Suprapubic skin (tissue), 4 donors: Measurements from ENCODE around the gene CHN1. TPM values are rescaled to one million over a fixed set of nuclear protein-coding genes. Genes with fewer than 3 reads are reported as not detected.

Experiments used
- DNase-seq, 2 donors: peaks; one replicate each; pipeline ENCODE4 v3.0.0-alpha.2; 2019; ENCODE audit warnings: low spot score in 2 of 2
- H3K27ac ChIP-seq: fragments of 200-600 bp; sonication (generic); one replicate; pipeline ENCODE4 v1.5.1; 2019
- H3K27me3 ChIP-seq: fragments of 200-600 bp; sonication (generic); one replicate; pipeline ENCODE4 v1.5.1; 2019
- H3K36me3 ChIP-seq: fragments of 200-600 bp; sonication (generic); one replicate; pipeline ENCODE4 v1.5.1; 2019
- H3K4me1 ChIP-seq: fragments of 200-600 bp; sonication (generic); one replicate; pipeline ENCODE4 v1.5.1; 2019
- H3K4me3 ChIP-seq: fragments of 200-600 bp; sonication (generic); one replicate; pipeline ENCODE4 v1.5.1; 2019; ENCODE audit warnings: mild to moderate bottlenecking
- H3K9me3 ChIP-seq: fragments of 200-600 bp; sonication (generic); one replicate; pipeline ENCODE4 v1.5.1; 2019
- EP300 ChIP-seq: sonication (generic); formaldehyde crosslinking; IDR thresholded peaks from one replicate; pipeline ENCODE4 v1.6.1; 2017; ENCODE audit warnings: antibody characterized with exemption
- POLR2A ChIP-seq, 2 donors: fragments of 450-650 bp; IDR thresholded peaks; one replicate each; pipeline ENCODE4 v1.6.1; 2017; ENCODE audit warnings: antibody characterized with exemption in 2 of 2, mild to moderate bottlenecking in 2 of 2, moderate library complexity in 2 of 2
- POLR2AphosphoS5 ChIP-seq, 3 donors: sonication (generic); formaldehyde crosslinking; IDR thresholded peaks; one replicate each; pipeline ENCODE4 v1.6.1; 2017; ENCODE audit warnings: antibody characterized with exemption in 3 of 3
- WGBS: methylation state at CpG from one replicate; pipeline ENCODE4 v1.1.5; 2018; 5-methylcytosine and 5-hydroxymethylcytosine counted together
- total RNA-seq, 4 donors: library from RNA; depleted of rRNA; stranded (reverse); fragments of >200 nt; gene quantifications; one replicate each; pipeline ENCODE4 v1.1.0, GENCODE V29; 2016
- TF ChIP-seq, protein P1 (sequence below), 2 donors: fragments of 200-600 bp in 1 of 2; fragments of 450-650 bp in 1 of 2; sonication (generic) in 1 of 2; IDR thresholded peaks; one replicate each; pipeline ENCODE4 v1.5.1; 2016 to 2019; ENCODE audit warnings: antibody characterized with exemption in 2 of 2, mild to moderate bottlenecking in 1 of 2, moderate library complexity in 1 of 2

Gene CHN1
- total RNA-seq, 4 donors from 2014 or later: 1.6 to 4.9 (median 3.6) TPM

DNA sequence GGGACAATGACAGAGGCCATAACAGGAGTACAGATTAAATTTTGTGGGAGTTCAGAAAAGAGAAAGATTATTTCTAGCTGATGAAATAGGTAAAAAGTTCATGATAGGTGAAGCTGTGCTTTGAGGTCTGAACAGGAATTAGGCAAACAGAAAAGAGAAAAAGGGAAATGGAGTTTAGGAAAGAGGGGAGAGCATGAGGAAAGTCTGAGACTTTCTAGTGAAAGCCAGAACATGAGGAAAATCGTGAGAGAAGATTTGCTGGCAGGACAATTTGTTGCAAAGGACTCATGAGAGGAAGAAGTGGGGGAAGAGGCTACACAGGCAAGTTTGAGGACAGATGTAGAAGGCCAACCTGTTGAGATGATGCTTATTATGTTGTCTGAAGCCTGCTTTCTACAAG lies 6.3 kb upstream of the CHN1 start:
- Histone ChIP-seq H3K36me3 (no peaks in the 10 kb centered on the region), H3K4me1 (no peaks in the 10 kb centered on the region), H3K27me3 (peaks cover 16% of the 10 kb centered on the region), H3K4me3 (no peak overlapping the region), H3K9me3 (no peaks in the 10 kb centered on the region), H3K27ac (no peak overlapping the region)
- 49% methylated on average over 1 of the region's 1 CpG for WGBS
- TF ChIP-seq POLR2AphosphoS5 (IDR thresholded peaks at IDR 0.05) (no peak), POLR2A (IDR thresholded peaks at IDR 0.05) (no peak), EP300 (no peak)
- TF ChIP-seq, protein P1, sequence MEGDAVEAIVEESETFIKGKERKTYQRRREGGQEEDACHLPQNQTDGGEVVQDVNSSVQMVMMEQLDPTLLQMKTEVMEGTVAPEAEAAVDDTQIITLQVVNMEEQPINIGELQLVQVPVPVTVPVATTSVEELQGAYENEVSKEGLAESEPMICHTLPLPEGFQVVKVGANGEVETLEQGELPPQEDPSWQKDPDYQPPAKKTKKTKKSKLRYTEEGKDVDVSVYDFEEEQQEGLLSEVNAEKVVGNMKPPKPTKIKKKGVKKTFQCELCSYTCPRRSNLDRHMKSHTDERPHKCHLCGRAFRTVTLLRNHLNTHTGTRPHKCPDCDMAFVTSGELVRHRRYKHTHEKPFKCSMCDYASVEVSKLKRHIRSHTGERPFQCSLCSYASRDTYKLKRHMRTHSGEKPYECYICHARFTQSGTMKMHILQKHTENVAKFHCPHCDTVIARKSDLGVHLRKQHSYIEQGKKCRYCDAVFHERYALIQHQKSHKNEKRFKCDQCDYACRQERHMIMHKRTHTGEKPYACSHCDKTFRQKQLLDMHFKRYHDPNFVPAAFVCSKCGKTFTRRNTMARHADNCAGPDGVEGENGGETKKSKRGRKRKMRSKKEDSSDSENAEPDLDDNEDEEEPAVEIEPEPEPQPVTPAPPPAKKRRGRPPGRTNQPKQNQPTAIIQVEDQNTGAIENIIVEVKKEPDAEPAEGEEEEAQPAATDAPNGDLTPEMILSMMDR (IDR thresholded peaks at IDR 0.05): no peak
- DNase-seq: no peak

DNA sequence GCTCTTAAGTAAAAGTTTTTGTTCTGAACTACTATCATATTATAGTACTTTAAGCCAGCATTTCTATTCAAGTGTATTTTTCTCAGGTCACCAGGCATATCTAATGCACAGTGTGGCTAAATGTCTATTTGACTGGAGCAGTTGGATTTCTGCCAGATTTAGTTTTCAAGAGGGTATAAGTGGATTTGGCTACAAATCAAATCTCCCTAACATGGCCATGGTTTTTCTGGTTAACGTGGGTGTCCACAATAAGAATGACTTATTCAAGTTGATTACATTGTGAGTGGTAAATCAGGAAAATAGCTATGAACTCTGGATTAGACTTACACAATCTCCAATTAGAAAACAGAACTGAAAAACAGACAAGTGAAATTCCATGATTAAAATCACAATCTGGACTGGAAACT lies 5.7 kb upstream of the CHN1 start:
- peaks cover under 1% of the 10 kb centered on the region for H3K4me1 ChIP-seq
- H3K27ac ChIP-seq: no peak overlapping the region
- H3K4me3 ChIP-seq: no peak overlapping the region
- peaks cover 21% of the 10 kb centered on the region for H3K27me3 ChIP-seq
- TF ChIP-seq POLR2A (IDR thresholded peaks at IDR 0.05): no peak
- TF ChIP-seq POLR2AphosphoS5 (IDR thresholded peaks at IDR 0.05): no peak
- TF ChIP-seq EP300: no peak
- TF ChIP-seq, protein P1 (IDR thresholded peaks at IDR 0.05): no peak
- 39% methylated on average over 1 of the region's 1 CpG for WGBS
- H3K9me3 ChIP-seq: no peaks in the 10 kb centered on the region
- no peak for DNase-seq
- no peaks in the 10 kb centered on the region for H3K36me3 ChIP-seq

DNA sequence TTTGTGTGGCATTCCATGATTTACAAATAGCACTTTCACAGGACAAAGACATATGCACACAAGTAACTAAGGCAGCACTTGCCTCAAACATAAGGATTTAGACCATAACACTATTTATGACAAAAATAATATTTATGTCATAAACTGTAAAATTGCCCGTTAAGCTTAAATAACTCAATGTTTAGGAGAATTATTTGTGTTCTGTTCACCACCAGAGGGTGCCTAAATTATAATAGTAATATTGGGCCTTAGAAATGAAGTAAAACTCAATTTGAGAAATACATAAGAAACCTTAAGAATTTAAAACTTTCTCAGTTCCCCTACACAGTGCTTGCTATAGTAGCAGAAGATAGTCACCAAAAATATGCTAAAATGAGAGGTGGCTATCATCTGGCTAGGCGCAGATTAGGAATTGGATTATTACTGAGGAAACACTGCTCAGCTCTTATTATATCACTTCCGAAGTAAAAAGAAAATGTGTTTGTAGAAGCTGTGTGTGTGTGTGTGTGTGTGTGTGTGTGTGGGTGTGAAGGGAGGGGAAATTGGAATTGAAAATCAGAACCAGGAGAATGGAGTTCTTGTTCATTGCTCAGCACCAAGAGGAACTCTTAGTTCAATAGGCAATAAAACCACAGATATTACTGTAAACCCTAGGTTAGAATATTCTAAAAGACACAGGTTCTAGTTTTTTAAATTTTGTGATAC lies 4.9 kb upstream of the CHN1 start:
- Histone ChIP-seq H3K27ac (no peak overlapping the region), H3K4me1 (peaks cover 8% of the 10 kb centered on the region), H3K36me3 (no peaks in the 10 kb centered on the region), H3K4me3 (no peak overlapping the region), H3K9me3 (no peaks in the 10 kb centered on the region), H3K27me3 (peaks cover 29% of the 10 kb centered on the region)
- WGBS: 84% methylated on average over 3 of the region's 3 CpGs
- no peak for TF ChIP-seq POLR2A (IDR thresholded peaks at IDR 0.05)
- TF ChIP-seq, protein P1 (IDR thresholded peaks at IDR 0.05): no peak
- no peak for TF ChIP-seq EP300
- no peak for TF ChIP-seq POLR2AphosphoS5 (IDR thresholded peaks at IDR 0.05)
- DNase-seq: no peak

DNA sequence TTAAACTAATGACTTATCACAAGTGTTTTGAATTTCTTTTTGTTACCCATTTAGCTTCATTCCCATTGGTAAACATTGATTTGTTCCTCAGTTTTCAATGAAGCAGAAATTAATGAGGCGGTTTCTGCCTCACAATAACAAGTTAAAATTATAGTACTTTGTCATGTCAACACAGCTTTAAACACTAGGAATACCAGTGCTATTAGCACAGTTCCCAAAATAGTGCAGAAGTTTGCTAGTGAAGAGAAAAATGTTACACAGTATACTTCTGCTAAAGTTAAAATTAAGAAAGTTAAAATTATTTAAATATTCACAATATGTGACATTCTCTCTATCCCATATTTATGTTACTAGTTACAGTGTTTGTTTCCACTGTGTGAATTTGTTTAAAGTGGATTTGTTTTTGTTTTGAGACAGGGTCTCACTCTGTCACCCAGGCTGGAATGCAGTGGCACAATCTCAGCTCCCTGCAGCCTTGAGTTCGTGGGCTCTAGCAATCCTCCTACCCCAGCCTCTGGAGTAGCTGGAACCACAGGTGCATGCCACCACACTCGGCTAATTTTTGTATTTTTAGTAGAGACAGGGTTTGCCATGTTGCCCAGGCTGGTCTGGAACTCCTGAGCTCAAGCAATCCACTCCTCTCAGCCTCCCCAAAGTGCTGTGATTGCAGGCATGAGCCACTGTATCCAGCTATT lies 3.8 kb upstream of the CHN1 start:
- no peaks in the 10 kb centered on the region for H3K36me3 ChIP-seq
- H3K4me3 ChIP-seq: no peak overlapping the region
- H3K27me3 ChIP-seq: peaks cover 38% of the 10 kb centered on the region
- no peaks in the 10 kb centered on the region for H3K9me3 ChIP-seq
- no peak overlapping the region for H3K27ac ChIP-seq
- TF ChIP-seq POLR2AphosphoS5 (IDR thresholded peaks at IDR 0.05) (no peak), POLR2A (IDR thresholded peaks at IDR 0.05) (no peak), EP300 (no peak)
- TF ChIP-seq, protein P1 (IDR thresholded peaks at IDR 0.05): no peak
- WGBS: 87% methylated on average over 3 of the region's 3 CpGs
- DNase-seq: no peak
- peaks cover 15% of the 10 kb centered on the region for H3K4me1 ChIP-seq

DNA sequence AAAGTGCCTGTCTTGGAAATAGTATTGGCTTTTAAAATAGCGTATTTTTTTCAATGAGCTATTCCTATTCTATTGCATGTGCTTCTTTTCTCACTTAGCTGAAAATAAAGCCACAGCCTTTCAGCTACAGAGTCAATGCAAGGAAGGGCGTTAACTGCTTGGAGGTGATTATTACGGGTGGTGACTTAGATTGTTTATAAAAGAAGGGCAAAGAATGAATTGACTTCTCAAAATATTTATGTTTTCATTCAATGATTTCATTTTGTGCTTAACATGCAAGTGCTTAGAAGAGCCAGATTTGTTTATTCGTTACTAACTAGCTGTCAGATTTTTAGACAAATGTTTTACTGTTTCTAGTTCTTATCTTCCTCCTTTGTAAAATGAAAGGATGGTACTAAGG lies 2.8 kb upstream of the CHN1 start:
- H3K36me3 ChIP-seq: no peaks in the 10 kb centered on the region
- no peaks in the 10 kb centered on the region for H3K9me3 ChIP-seq
- TF ChIP-seq EP300 (no peak), POLR2A (IDR thresholded peaks at IDR 0.05) (no peak), POLR2AphosphoS5 (IDR thresholded peaks at IDR 0.05) (no peak)
- TF ChIP-seq, protein P1 (IDR thresholded peaks at IDR 0.05): no peak
- DNase-seq: no peak
- WGBS: 74% methylated on average over 4 of the region's 4 CpGs
- no peak overlapping the region for H3K27ac ChIP-seq
- H3K27me3 ChIP-seq: peaks cover 43% of the 10 kb centered on the region
- H3K4me3 ChIP-seq: no peak overlapping the region
- H3K4me1 ChIP-seq: peaks cover 15% of the 10 kb centered on the region
